Activated T-cell treated with anti-CD3 and anti-CD28 coated beads for 24 hours (primary cell): ENCODE measurements around the gene ARHGAP27.

Experiments used
- DNase-seq: peaks from one replicate; pipeline ENCODE4 v3.0.0-alpha.2; 2020; ENCODE audit warnings: low read depth

The ARHGAP27 gene

GRCh38 chr17:45385331-45385997, 47.2 kb downstream of the ARHGAP27 start:
- peak; percentile 88 for DNase-seq

GRCh38 chr17:45384789-45385262, 47.8 kb downstream of the ARHGAP27 start:
- DNase-seq, result no peak

- DNase-seq, result no peak
Measured at GRCh38 chr17:45384047-45384788, 48.5 kb downstream of the ARHGAP27 start.

- no peak for DNase-seq
Measured at GRCh38 chr17:45383003-45383402, 49.7 kb downstream of the ARHGAP27 start.

- no peak for DNase-seq
Measured at GRCh38 chr17:45382226-45382625, 50.4 kb downstream of the ARHGAP27 start.

- DNase-seq, result no peak
Measured at GRCh38 chr17:45380991-45381390, 51.7 kb downstream of the ARHGAP27 start.

- no peak for DNase-seq
Measured at GRCh38 chr17:45380046-45380765, 52.5 kb downstream of the ARHGAP27 start.

- no peak for DNase-seq
Measured at GRCh38 chr17:45377401-45377800, 55.3 kb downstream of the ARHGAP27 start.

GRCh38 chr17:45376171-45377005, 56.3 kb downstream of the ARHGAP27 start:
- DNase-seq, result no peak

GRCh38 chr17:45374501-45374900, 58.2 kb downstream of the ARHGAP27 start:
- DNase-seq, result no peak

- no peak for DNase-seq
Measured at GRCh38 chr17:45372325-45372869, 60.3 kb downstream of the ARHGAP27 start.

- DNase-seq, result peak; percentile 16
Measured at GRCh38 chr17:45371414-45372324, 61.0 kb downstream of the ARHGAP27 start.

GRCh38 chr17:45370949-45371413, 61.7 kb downstream of the ARHGAP27 start:
- no peak for DNase-seq

- no peak for DNase-seq
Measured at GRCh38 chr17:45369421-45369820, 63.2 kb downstream of the ARHGAP27 start.

- DNase-seq, result no peak
Measured at GRCh38 chr17:45368651-45369050, 64.0 kb downstream of the ARHGAP27 start.

- no peak for DNase-seq
Measured at GRCh38 chr17:45367216-45367615, 65.5 kb downstream of the ARHGAP27 start.

GRCh38 chr17:45366691-45367090, 66.0 kb downstream of the ARHGAP27 start:
- no peak for DNase-seq

- no peak for DNase-seq
Measured at GRCh38 chr17:45366049-45366448, 66.6 kb downstream of the ARHGAP27 start.

GRCh38 chr17:45364531-45365390, 67.9 kb downstream of the ARHGAP27 start:
- no peak for DNase-seq
